ENCODE data around the gene RBMX2. TPM values are rescaled to one million over a fixed set of nuclear protein-coding genes. Genes with fewer than 3 reads are reported as not detected.
"Not testable (repeated sequence)": the region's sequence is repeated elsewhere in the genome, so short reads cannot be mapped to it uniquely, and the experiment has no call there.

RBMX2 gene, protein sequence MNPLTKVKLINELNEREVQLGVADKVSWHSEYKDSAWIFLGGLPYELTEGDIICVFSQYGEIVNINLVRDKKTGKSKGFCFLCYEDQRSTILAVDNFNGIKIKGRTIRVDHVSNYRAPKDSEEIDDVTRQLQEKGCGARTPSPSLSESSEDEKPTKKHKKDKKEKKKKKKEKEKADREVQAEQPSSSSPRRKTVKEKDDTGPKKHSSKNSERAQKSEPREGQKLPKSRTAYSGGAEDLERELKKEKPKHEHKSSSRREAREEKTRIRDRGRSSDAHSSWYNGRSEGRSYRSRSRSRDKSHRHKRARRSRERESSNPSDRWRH
- total RNA-seq (2014; rRNA removed; shearing (Covaris generic)), result 24.3 and 28.0 TPM in 2 replicates

DNA sequence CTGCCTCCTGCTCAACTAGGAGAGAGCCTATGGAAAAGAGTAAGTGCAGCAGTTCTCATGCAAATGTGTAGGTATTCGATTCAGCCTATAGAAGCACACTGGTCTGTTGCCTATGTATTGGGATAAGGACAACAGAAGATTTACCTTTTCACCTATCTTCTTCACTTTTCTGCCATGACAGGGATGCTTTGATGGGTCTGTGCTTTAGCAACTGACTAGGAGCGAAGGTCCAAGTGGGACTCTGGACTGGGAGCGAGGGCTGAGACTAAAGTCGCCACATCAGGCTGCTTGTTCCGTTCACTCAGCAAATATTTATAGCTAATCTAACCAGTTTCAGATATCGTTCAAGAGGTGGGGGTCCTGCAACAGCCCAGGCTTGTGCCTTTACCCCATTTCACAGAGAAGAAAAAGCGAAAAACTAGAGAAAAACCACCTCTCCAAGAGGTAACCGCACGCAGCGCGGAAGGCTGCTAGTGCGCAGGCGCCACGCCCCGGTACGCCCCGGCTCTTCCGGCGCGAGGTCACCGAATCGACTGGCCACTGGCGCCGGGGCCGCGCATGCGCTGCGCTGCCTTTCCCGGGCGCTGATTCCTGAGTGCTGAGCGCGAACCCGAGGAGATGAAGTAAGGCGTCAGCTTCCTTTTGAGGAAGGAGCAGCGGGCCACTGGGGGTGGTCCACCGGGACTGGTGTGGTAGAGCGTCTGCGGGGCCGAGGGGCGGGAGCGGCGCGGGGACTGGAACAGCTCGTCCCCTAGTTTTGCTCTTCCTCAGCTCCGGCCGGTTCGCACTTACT is at the start of gene RBMX2:
TSS of gene RBMX2 (plus strand) at position 573 of the 793 bp plus-strand sequence. CDS start at position 619, 46 bp downstream.
- DNase-seq (ENCODE audit: low read depth), result peak; percentile 85

DNA sequence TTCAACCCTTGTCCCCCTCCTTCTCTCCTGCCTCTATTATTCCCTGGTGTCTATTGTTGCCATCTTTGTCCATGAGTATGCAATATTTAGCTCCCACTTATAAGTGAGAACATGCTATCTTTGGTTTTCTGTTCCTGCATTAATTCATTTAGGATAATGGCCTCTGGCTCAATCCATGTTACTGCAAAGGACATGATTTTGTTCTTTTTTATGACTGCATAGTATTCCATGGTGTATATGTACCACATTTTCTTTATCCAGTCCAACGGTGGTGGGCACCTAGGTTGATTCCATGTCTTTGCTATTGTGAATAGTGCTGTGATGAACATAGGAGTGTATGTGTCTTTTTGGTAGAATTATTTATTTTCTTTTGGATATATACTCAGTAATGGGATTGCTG is 49.7 kb upstream of the RBMX2 start:
- not testable (repeated sequence) for DNase-seq (ENCODE audit: low read depth)

DNA sequence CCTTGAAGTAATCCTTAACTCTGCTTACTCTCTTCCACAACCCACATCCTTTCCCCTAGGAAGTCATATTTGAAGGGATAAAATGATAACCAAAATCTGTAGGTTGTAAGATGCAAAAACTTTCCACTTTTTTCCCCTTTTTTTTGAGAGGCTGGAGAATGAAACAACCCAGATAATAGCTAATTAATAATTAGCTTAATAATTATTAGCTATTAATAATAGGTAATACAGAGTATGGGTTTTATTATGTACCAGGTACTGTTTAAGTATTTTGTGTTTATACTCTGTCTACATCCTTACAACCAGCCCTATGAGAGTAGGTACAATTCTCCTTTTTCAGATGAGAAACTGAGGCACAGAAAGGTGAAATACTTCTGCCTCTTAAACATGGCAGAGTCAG is 25.7 kb upstream of the RBMX2 start:
- DNase-seq (ENCODE audit: low read depth), result no peak

DNA sequence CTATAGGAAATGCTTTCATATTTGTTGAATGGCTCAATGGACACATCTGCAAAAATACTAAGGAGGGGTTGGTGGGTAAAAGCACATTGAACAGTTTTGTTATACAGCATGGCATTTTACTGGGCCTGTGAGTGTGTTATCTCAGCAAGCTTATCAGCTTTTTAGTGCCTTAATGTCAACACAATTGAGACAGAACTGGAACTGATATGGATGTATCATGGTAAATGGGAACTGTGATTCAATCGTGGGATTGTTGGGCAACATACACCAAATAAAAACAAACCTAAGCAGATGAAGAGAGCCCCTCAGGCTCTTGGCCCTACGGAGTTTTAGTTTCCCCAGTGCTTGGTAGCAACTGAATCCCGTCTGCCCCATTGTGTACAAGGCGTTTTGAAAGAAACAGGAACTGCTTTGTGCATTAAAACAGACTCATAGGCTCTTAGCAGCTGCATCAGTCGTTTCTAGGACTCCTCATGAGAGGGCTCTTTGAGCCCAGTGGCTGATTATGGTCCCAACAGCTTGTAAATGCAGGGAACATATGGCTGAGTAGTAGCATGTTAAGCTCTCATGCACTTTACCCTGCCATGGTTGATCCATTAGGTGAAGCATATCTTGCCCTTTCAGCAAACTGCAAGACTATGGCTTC is 23.6 kb upstream of the RBMX2 start:
- no peak for DNase-seq (ENCODE audit: low read depth)

GRCh38 chrX:130385520-130385919 is 16.3 kb upstream of the RBMX2 start, which contains the start of gene GPR119:
GPR119 (minus strand) TSS chrX:130385674; CDS start chrX:130385447, 227 bp downstream.
- no peak for DNase-seq (ENCODE audit: low read depth)

GRCh38 chrX:130386408-130386808 is 15.4 kb upstream of the RBMX2 start:
- DNase-seq (ENCODE audit: low read depth), result no peak

- DNase-seq (ENCODE audit: low read depth), result peak; percentile 38
These were observed 8.2 kb upstream of the RBMX2 start for GRCh38 chrX:130393451-130394074.

GRCh38 chrX:130395341-130395740 is 6.4 kb upstream of the RBMX2 start:
- DNase-seq (ENCODE audit: low read depth), result no peak

DNA sequence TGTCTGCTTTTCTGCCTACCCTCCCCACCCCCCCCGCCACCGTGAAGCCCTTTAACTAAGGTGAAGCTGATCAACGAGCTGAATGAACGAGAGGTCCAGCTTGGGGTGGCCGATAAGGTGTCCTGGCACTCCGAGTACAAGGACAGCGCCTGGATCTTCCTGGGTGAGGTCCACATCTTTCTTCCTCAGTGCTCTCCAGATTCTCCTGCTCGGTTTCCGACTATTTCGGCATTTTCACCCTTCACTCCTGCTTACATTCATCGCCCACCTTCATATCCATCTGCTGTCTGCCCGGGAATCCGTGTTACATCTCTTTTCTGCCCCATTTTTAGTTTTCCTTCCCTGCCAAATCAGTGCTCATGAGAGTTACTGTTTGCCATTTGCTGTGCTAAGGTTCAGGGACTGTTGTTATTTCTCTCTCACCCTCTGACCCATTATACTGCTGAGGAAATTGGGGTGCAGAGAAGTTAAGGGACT is 459 bp downstream of the RBMX2 start:
- no peak for DNase-seq (ENCODE audit: low read depth)

- DNase-seq (ENCODE audit: low read depth), result no peak
These were observed 11.6 kb downstream of the RBMX2 start for GRCh38 chrX:130413415-130413814.

DNA sequence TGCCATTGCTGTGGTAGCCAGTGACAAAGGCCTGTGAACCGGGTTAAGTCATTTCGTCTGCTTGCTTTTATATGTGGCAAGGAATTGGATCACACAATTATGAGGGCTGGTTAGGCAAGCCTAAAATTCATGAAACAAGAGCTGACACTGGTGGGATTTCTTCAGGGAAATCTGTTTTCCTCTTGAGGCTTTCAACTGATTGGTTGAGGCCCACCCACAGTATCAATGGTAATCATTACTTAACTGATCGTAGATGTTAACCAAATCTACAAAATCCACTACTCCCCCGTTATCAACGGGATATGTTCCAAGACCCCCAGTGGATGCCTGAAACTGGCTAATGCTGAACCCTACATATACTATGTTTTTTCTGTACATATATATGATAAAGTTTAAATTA is 13.0 kb downstream of the RBMX2 start:
- DNase-seq (ENCODE audit: low read depth), result no peak

GRCh38 chrX:130415201-130415600 is 13.4 kb downstream of the RBMX2 start:
- DNase-seq (ENCODE audit: low read depth), result no peak

GRCh38 chrX:130416785-130417184 is 15.0 kb downstream of the RBMX2 start:
- no peak for DNase-seq (ENCODE audit: low read depth)

DNA sequence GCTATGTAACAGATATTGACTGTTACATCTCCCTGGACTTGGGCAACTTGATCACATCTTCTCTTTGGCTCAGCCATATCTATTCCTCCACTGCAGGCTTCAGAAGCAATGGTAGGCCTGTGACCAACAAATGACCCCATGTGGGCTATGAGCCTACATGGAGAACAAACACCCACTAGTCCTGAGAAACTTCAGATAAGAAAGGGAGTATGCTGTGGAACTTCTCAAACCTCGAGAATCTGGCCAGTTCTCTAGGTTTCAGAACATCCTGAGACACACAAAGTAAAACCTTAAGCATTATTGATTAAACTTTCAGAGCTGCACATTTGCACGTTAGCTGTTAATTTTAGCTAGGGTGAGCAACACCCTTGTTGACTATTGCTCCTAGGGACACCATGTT is 16.3 kb downstream of the RBMX2 start:
- DNase-seq (ENCODE audit: low read depth), result no peak

DNA sequence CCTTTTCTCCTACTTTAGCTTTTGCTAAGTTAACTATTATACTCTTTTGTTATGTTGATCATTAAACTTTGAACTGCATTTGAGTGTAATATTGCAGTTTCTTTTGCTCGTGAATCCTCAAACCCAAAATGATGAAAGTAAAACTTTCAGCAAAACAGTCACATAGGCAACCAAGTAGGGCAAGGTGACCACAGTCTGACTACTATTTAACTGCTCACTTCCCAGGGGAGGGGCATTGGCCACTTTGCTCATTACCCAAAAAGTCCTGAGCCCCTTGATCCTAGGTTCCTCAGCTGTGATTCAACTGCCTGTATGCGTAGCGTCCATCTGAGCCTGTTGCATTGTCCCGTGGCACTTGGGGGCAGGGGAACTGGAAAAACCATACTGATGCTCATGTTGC is 17.0 kb downstream of the RBMX2 start:
- no peak for DNase-seq (ENCODE audit: low read depth)

- DNase-seq (ENCODE audit: low read depth), result no peak
These were observed 17.5 kb downstream of the RBMX2 start for GRCh38 chrX:130419263-130419662.

GRCh38 chrX:130426531-130426930 is 24.7 kb downstream of the RBMX2 start:
- no peak for DNase-seq (ENCODE audit: low read depth)

DNA sequence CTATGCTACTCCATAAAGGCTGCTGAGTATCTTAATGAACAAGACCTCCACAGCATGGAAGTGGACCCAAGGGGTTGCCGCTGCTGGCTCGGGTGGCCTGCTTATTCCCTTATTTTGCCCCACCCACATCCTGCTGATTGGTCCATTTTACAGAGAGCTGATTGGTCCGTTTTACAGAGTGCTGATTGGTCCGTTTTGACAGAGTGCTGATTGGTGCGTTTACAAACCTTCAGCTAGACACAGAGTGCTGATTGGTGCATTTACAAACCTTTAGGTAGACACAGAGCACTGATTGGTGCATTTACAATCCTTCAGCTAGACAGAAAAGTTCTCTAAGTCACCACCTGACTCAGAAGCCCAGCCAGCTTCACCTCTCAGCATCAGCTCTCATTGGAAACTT is 27.4 kb downstream of the RBMX2 start:
- DNase-seq (ENCODE audit: low read depth), result not testable (repeated sequence)

GRCh38 chrX:130435937-130436336 is 34.1 kb downstream of the RBMX2 start:
- no peak for DNase-seq (ENCODE audit: low read depth)

GRCh38 chrX:130437996-130438395 is 36.2 kb downstream of the RBMX2 start:
- not testable (repeated sequence) for DNase-seq (ENCODE audit: low read depth)

GRCh38 chrX:130443875-130444274 is 42.1 kb downstream of the RBMX2 start:
- DNase-seq (ENCODE audit: low read depth), result no peak

All from Daoy (cell line).